Activated naive CD4-positive, alpha-beta T cell treated with anti-CD3 and anti-CD28 coated beads, Interleukin-2, amount 50 U/mL, for 16 hours (primary cell): ENCODE results near the gene NMNAT2.
A peak's percentile ranks its signal among the peaks of the same experiment; 100 is the strongest.

Source experiments
- DNase-seq: peaks from one replicate; pipeline ENCODE4 v3.0.0-alpha.2; 2020

Gene NMNAT2

GRCh38 chr1:183233113-183233512 lies 185.1 kb downstream of the NMNAT2 start:
- no peak for DNase-seq

GRCh38 chr1:183231545-183231944 lies 186.6 kb downstream of the NMNAT2 start:
- no peak for DNase-seq

GRCh38 chr1:183230413-183230812 lies 187.8 kb downstream of the NMNAT2 start:
- no peak for DNase-seq

- DNase-seq: no peak
These were observed 189.6 kb downstream of the NMNAT2 start for GRCh38 chr1:183228347-183229220.

- peak; percentile 23 for DNase-seq
These were observed 190.5 kb downstream of the NMNAT2 start for GRCh38 chr1:183227422-183228346.

- no peak for DNase-seq
These were observed 191.2 kb downstream of the NMNAT2 start for GRCh38 chr1:183226963-183227362.

- no peak for DNase-seq
These were observed 191.8 kb downstream of the NMNAT2 start for GRCh38 chr1:183226361-183226760.

GRCh38 chr1:183223467-183223866 lies 194.7 kb downstream of the NMNAT2 start:
- DNase-seq: no peak

GRCh38 chr1:183222909-183223308 lies 195.3 kb downstream of the NMNAT2 start:
- DNase-seq: no peak

- DNase-seq: no peak
These were observed 198.6 kb downstream of the NMNAT2 start for GRCh38 chr1:183219616-183220009.

GRCh38 chr1:183218971-183219615 lies 199.1 kb downstream of the NMNAT2 start:
- DNase-seq: peak; percentile 29

- DNase-seq: no peak
These were observed 200.1 kb downstream of the NMNAT2 start for GRCh38 chr1:183218027-183218618.

- DNase-seq: no peak
These were observed 202.2 kb downstream of the NMNAT2 start for GRCh38 chr1:183215936-183216335.

- DNase-seq: no peak
These were observed 203.0 kb downstream of the NMNAT2 start for GRCh38 chr1:183215076-183215720.

- DNase-seq: no peak
These were observed 203.9 kb downstream of the NMNAT2 start for GRCh38 chr1:183214021-183214970.

GRCh38 chr1:183212870-183213269 lies 205.3 kb downstream of the NMNAT2 start:
- no peak for DNase-seq

- no peak for DNase-seq
These were observed 207.5 kb downstream of the NMNAT2 start for GRCh38 chr1:183210681-183211080.

GRCh38 chr1:183209533-183210158 lies 208.5 kb downstream of the NMNAT2 start:
- DNase-seq: no peak

GRCh38 chr1:183206538-183207122 lies 211.6 kb downstream of the NMNAT2 start:
- no peak for DNase-seq

GRCh38 chr1:183205196-183205781 lies 212.9 kb downstream of the NMNAT2 start:
- DNase-seq: no peak
